Central memory CD8-positive, alpha-beta T cell (primary cell): Measurements from ENCODE around the gene RPRD1A.
"Not testable (repeated sequence)": the region's sequence is repeated elsewhere in the genome, so short reads cannot be mapped to it uniquely, and the experiment has no call there.

Experiments
- ATAC-seq: fragments of 150-1000 bp; cut with Tn5 transposase; replicated peaks from 2 replicates; pipeline ENCODE4 v1.10.0; 2022; ENCODE audit warnings: mild to moderate bottlenecking, moderate FRiP score, moderate number of reproducible peaks; ENCODE audit not compliant: poor library complexity, severe bottlenecking; ENCODE audit errors: extremely low read depth
- DNase-seq, 2 donors: peaks; one replicate each; pipeline ENCODE4 v3.0.0; 2021; ENCODE audit warnings: low spot score in 2 of 2
- H3K27ac Mint-ChIP-seq: one replicate; pipeline ENCODE4 v1.8.0; 2022; ENCODE audit warnings: low read depth, mild to moderate bottlenecking, moderate library complexity, mixed read lengths
- H3K27me3 Mint-ChIP-seq: one replicate; pipeline ENCODE4 v1.8.0; 2022; ENCODE audit warnings: mixed read lengths
- H3K36me3 Mint-ChIP-seq: one replicate; pipeline ENCODE4 v1.8.0; 2022; ENCODE audit warnings: mild to moderate bottlenecking, moderate library complexity, mixed read lengths; ENCODE audit not compliant: insufficient read depth
- H3K4me1 Mint-ChIP-seq: one replicate; pipeline ENCODE4 v1.8.0; 2022; ENCODE audit warnings: mixed read lengths
- H3K4me3 Mint-ChIP-seq: one replicate; pipeline ENCODE4 v1.8.0; 2022; ENCODE audit warnings: mild to moderate bottlenecking, moderate library complexity, mixed read lengths
- H3K9me3 Mint-ChIP-seq: one replicate; pipeline ENCODE4 v1.8.0; 2022; ENCODE audit warnings: mixed read lengths

RPRD1A gene

DNA sequence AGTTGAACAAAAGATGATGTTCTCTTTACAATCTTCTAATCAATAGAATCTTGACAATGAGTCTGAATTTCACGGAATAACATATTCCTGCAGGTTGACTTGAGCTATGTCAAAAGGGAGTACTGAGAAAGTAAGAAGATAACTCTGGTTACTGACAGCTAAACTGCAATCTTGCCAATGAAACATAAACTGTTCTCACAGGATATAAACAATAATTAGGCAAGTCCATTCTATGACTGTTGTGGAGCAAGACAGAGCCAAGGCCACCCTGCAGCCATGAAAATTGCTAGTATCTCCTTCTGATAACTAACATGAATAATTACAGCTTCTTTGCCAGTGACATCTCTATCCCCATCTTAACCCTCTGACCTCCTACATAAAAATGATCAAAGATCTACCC, 6.3 kb upstream of the RPRD1A start:
- Mint-ChIP-seq H3K36me3 (peaks cover 1% of the 10 kb centered on the region), H3K4me1 (no peaks in the 10 kb centered on the region), H3K27me3 (peaks cover 25% of the 10 kb centered on the region), H3K4me3 (no peak overlapping the region), H3K27ac (no peak overlapping the region), H3K9me3 (no peaks in the 10 kb centered on the region)
- DNase-seq = no peak
- no peak for ATAC-seq

DNA sequence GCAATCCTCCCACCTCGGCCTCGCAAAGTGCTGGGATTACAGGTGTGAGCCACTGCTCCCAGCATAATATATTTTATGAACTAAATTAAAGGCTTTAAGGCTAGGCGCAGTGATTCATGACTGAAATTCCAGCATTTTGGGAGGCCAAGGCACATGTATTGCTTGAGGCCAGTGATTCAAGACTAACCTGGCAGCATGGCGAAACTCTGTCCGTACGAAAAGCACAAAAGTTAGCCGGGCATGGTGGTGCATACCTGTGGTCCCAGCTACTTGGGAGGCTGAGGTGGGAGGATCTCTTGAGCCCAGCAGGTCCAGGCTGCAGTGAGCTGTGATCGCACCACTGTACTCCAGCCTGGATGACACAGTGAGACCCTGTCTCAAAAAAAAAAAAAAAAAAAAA, 5.0 kb upstream of the RPRD1A start:
- H3K4me3 Mint-ChIP-seq, H3K27ac Mint-ChIP-seq, H3K36me3 Mint-ChIP-seq, ATAC-seq, H3K4me1 Mint-ChIP-seq, DNase-seq, H3K9me3 Mint-ChIP-seq: not testable (repeated sequence)
- H3K27me3 Mint-ChIP-seq = peaks cover 25% of the 10 kb centered on the region

DNA sequence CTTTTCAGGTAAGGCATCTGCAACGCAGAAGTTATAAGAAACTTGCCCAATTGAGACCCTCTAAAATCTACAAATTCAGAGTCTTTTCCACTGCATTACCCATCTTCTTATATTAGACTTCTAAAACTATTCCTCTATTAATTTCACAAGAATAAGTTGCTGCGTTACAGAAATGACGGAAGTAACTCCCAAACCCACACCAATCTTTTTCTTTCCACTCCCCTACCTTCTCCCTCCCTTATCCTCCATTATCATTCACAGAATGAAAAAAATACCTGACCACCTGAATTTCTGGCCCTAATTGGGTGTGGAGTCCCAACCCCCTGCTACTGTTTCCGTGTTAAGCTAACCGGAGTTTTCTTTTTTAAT, 689 bp downstream of the RPRD1A start:
- Mint-ChIP-seq H3K36me3 (peaks cover 7% of the 10 kb centered on the region), H3K4me1 (peaks cover 41% of the 10 kb centered on the region), H3K27ac (peak overlapping the region; percentile 84), H3K4me3 (peak overlapping the region; percentile 86), H3K27me3 (no peaks in the 10 kb centered on the region), H3K9me3 (no peaks in the 10 kb centered on the region)
- ATAC-seq (no peak), DNase-seq (no peak)

DNA sequence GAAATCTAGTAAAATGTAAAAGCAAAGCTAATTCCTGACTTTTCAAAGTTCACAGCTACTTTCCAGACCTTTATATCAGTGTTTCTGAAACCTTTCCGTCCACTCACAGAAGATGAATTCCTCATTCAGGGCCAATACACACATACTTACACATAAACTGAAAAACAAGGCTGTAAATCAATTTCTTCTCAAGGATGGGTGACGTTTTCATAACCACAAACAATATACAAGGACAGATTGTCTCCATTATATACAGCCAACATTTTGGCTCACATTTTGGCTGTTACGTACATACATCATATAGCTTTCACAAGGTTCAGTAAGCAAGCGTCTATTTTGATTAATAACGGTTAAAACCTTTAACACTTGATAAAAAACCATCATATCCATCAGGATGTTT, 1.4 kb downstream of the RPRD1A start:
- H3K27me3 Mint-ChIP-seq = no peaks in the 10 kb centered on the region
- DNase-seq = no peak
- peak overlapping the region; percentile 86 for H3K4me3 Mint-ChIP-seq
- no peaks in the 10 kb centered on the region for H3K9me3 Mint-ChIP-seq
- H3K36me3 Mint-ChIP-seq = peaks cover 7% of the 10 kb centered on the region
- H3K27ac Mint-ChIP-seq = no peak overlapping the region
- ATAC-seq = no peak
- H3K4me1 Mint-ChIP-seq = peaks cover 45% of the 10 kb centered on the region

DNA sequence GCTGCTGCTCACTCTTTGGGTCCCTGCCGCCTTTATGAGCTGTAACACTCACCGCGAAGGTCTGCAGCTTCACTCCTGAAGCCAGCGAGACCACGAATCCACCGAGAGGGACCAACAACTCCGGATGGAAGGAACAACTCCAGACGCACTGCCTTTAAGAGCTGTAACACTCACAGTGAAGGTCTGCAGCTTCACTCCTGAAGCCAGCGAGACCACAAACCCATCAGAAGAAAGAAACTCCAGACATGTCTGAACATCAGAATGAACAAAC, 2.6 kb downstream of the RPRD1A start:
- not testable (repeated sequence) for ATAC-seq, H3K9me3 Mint-ChIP-seq, H3K4me3 Mint-ChIP-seq, H3K36me3 Mint-ChIP-seq, H3K27me3 Mint-ChIP-seq, H3K27ac Mint-ChIP-seq, DNase-seq
- H3K4me1 Mint-ChIP-seq = peaks cover 45% of the 10 kb centered on the region

DNA sequence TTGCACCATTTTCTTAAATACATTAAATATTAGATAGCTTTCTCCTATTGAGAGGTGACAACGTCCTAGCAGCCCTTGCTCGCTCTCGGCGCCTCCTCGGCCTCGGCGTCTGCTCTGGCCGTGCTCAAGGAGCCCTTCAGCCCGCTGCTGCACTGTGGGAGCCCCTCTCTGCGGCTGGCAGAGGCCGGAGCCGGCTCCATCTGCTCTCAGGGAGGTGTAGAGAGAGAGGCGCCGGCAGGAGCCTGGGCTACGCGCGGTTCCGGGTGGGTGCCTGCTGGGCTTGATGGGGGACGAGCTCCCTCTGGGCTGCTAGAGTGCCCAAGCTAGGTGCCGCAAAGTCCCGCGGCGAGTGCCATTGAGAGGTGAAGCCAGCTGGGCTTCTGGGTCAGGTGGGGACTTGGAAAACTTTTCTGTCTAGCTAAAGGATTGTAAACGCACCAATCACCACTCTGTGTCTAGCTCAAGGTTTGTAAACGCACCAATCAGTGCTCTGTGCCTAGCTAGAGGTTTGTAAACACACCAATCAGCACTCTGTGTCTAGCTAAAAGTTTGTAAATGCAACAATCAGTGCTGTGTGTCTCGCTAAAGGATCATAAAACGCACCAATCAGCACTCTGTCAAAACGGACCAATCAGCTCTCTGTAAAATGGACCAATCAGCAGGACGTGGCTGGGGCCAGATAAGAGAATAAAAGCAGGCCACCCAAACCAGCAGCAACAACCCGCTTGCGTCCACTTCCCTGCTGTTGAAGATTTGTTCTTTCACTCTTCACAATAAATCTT, 3.1 kb downstream of the RPRD1A start:
- H3K9me3 Mint-ChIP-seq = no peaks in the 10 kb centered on the region
- ATAC-seq = no peak
- H3K27me3 Mint-ChIP-seq = no peaks in the 10 kb centered on the region
- no peak for DNase-seq
- no peak overlapping the region for H3K27ac Mint-ChIP-seq
- H3K4me3 Mint-ChIP-seq = no peak overlapping the region
- H3K4me1 Mint-ChIP-seq = peaks cover 45% of the 10 kb centered on the region
- H3K36me3 Mint-ChIP-seq = peaks cover 6% of the 10 kb centered on the region

DNA sequence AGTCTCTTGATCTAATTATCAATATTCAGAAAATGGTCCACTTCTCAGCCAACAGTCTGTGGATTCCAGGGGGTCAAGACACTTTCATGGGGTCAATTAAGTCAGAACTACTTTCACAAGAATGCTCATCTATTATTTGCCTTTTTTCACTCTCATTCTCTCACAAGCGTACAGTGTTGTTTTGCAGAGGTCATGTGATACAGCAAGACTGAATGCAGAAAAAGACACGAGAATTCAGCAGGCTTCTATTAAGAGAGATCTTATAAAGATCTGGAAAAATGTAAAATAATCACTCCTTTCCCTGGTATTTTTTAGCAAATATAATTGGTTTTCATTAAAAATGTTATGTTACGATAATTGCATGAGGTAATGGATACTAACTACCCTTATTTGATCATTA, 8.7 kb downstream of the RPRD1A start:
- no peak overlapping the region for H3K4me3 Mint-ChIP-seq
- H3K9me3 Mint-ChIP-seq = no peaks in the 10 kb centered on the region
- peaks cover 24% of the 10 kb centered on the region for H3K4me1 Mint-ChIP-seq
- H3K36me3 Mint-ChIP-seq = peaks cover 2% of the 10 kb centered on the region
- H3K27me3 Mint-ChIP-seq = no peaks in the 10 kb centered on the region
- DNase-seq (no peak), ATAC-seq (no peak)
- no peak overlapping the region for H3K27ac Mint-ChIP-seq

DNA sequence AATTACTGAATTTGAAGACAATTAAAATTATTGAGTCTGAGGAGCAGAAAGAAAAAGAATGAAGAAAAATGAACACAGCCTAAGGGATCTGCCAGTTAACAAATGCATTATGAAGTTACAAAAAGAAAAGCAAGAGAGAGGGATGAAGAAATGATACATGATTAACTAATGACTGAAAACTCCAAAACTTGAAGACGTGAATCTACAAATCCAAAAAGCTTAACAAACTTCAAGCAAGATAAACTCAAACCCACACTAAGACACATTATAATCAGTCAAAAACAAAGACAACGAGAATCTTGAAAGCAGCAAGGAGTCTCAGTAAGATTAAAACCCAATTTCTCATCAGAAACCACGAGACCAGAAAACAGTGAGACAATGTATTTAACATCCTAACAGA, 15.6 kb downstream of the RPRD1A start:
- ATAC-seq = no peak
- Mint-ChIP-seq H3K27me3 (no peaks in the 10 kb centered on the region), H3K9me3 (no peaks in the 10 kb centered on the region), H3K4me1 (peaks cover 53% of the 10 kb centered on the region), H3K36me3 (peaks cover 5% of the 10 kb centered on the region), H3K4me3 (no peak overlapping the region), H3K27ac (no peak overlapping the region)
- no peak for DNase-seq

DNA sequence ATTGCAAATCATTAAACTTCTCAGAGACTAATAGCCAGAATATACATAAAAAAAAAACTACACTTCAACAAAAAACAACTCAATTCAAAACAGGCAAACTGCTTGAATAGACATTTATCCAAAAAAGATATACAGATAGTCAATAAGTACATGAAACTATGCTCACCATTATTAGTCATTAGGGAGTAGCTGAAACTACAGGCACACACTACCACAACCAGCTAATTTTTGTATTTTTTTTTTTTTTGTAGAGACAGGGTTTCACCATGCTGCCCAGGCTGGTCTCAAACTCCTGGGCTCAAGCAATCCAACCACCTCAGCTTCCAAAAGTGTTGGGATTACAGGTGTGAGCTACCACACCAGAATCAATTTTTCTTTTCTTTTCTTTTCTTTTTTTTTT, 16.9 kb downstream of the RPRD1A start:
- Mint-ChIP-seq H3K27me3 (no peaks in the 10 kb centered on the region), H3K27ac (no peak overlapping the region), H3K4me3 (no peak overlapping the region), H3K36me3 (peaks cover 5% of the 10 kb centered on the region), H3K9me3 (no peaks in the 10 kb centered on the region), H3K4me1 (peaks cover 66% of the 10 kb centered on the region)
- ATAC-seq = no peak
- no peak for DNase-seq

DNA sequence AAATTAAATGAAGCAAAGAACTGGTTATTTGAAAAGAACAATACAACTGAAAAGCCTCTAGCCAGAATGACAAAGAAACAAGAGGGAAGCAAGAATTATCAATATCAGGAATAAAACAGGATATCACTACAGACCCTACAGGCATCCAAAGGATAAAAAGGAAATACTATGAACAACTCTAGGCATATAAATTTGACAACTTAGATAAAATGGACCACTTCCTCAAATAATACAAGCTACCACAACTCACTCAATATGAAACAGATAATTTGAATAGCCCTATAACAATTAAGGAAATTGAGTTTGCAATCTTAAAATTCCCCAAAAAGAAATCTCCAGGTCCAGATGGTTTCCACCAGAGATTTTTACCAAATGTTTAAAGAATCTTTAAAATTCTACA, 19.8 kb downstream of the RPRD1A start:
- Mint-ChIP-seq H3K4me1 (peaks cover 60% of the 10 kb centered on the region), H3K27me3 (no peaks in the 10 kb centered on the region), H3K36me3 (peaks cover 6% of the 10 kb centered on the region), H3K9me3 (no peaks in the 10 kb centered on the region), H3K4me3 (no peak overlapping the region), H3K27ac (no peak overlapping the region)
- ATAC-seq (no peak), DNase-seq (no peak)

DNA sequence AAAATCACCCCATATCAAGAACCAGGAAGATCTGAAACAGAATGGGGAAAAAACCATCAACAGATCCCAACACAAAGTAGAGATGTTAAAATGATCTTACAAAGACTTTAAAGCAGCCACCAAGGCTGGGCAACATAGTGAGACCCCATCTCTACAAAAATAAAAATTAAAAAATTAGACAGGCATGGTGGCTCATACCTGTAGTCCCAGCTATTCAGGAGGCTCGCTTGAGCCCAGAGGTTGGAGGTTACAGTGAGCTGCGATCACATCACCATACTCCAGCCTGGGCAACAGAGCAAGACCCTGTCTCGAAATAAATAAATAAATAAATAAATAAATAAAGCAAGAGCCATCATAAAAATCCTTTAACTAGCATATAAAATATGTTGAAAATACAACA, 20.5 kb downstream of the RPRD1A start:
- no peak overlapping the region for H3K4me3 Mint-ChIP-seq
- no peaks in the 10 kb centered on the region for H3K27me3 Mint-ChIP-seq
- H3K27ac Mint-ChIP-seq = no peak overlapping the region
- no peaks in the 10 kb centered on the region for H3K9me3 Mint-ChIP-seq
- no peak for ATAC-seq
- peaks cover 60% of the 10 kb centered on the region for H3K4me1 Mint-ChIP-seq
- peaks cover 6% of the 10 kb centered on the region for H3K36me3 Mint-ChIP-seq
- DNase-seq = no peak

DNA sequence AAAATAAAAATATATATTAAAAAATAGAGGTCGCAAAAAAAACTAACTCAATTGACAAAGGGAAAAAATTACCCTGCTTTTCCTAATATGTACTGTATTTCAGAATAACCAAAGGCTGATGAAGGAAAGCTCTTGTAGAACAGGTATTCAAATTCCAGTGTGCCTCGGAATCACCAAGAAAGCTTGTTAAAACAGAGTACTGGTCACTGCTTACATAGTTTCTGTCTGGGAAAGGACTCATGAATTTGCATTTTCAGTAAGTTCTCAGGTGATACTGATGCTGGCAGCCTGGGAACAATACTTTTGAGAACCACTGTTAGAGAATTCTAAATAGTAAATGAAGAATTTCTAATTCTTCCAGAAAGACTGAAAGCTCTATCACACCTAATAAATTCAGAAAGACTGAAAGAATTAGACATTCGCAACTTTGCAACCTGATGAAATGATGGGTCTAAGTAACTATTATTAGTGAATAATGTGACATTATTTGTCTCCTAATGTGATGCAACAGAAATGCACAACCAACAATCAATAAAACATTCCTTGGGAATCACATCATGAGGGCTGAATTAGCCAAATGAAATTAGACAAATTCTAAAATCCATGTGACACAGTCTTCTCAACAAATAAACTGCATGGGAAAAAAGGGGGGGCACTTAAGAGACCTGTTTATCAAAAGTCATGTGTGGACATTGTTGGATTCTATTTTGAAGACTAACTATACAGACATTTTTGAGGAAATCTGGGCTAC, 21.9 kb downstream of the RPRD1A start:
- Mint-ChIP-seq H3K27me3 (no peaks in the 10 kb centered on the region), H3K36me3 (peaks cover 5% of the 10 kb centered on the region), H3K27ac (no peak overlapping the region), H3K4me1 (peaks cover 60% of the 10 kb centered on the region), H3K4me3 (no peak overlapping the region), H3K9me3 (no peaks in the 10 kb centered on the region)
- DNase-seq (no peak), ATAC-seq (no peak)

DNA sequence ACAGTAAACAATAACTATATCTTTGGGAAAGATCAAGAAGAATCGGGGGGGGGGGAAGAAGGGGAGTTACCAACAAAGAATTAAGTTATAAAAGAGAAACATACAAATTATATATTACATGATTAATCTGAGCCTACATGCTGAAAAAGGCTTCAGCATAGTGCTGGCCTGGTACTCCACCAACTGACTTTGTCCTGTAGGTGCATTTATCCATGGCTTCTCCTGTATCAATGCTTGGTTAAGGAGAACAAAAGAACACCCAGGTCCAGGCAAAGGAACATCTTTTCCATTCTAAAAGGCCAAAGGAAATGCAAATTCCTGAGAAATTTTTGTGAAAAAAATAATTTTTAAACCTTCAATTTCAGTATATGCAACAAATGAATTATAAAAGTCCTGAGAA, 24.2 kb downstream of the RPRD1A start:
- DNase-seq = no peak
- Mint-ChIP-seq H3K4me3 (no peak overlapping the region), H3K4me1 (peaks cover 57% of the 10 kb centered on the region), H3K27ac (no peak overlapping the region), H3K36me3 (peaks cover 3% of the 10 kb centered on the region), H3K9me3 (no peaks in the 10 kb centered on the region), H3K27me3 (no peaks in the 10 kb centered on the region)
- no peak for ATAC-seq
